Activated naive CD4-positive, alpha-beta T cell treated with anti-CD3 and anti-CD28 coated beads, Interleukin-2, amount 50 U/mL, for 16 hours (primary cell): ENCODE measurements around the gene PLXDC2.

ENCODE experiments used
- DNase-seq: peaks from one replicate; pipeline ENCODE4 v3.0.0-alpha.2; 2020

Gene PLXDC2

DNA sequence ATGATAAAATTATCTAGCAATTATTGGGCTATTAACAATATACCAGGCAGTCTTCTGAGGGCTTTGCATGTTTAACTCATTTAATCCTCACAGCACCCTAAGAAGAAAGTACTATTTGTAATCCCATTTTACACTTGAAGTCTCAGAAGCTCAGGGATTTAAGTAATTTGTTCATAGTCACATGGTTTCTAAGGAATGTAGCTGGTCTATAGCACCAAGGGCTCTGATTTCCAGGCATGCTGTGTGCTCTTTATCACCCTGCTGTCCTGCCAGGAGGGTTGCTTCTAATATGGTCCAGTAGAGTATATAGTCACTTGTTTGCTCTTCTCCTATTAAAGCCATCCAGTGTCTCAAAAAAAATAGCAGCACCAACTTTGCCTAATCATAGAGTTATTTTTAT lies 417.2 kb downstream of the PLXDC2 start:
- DNase-seq: no peak

DNA sequence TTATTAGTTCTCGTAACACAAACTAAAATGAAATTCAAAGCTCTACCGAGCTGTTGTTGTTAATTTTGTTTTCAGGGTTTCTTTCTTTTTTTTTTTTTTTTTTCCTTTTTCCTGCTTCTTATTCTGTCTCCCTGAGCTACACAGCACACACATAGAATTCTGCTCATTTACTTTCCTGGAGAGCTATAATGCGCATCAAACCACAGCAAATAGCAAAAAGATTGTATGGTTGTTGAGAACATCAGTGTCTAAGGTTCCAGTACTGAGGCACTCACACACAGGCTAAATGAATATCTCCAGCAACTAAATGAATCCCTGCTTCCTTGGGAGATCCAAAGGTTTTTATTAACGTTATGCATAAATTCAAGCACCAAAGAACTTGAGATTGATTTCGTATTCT lies 418.3 kb downstream of the PLXDC2 start:
- no peak for DNase-seq

DNA sequence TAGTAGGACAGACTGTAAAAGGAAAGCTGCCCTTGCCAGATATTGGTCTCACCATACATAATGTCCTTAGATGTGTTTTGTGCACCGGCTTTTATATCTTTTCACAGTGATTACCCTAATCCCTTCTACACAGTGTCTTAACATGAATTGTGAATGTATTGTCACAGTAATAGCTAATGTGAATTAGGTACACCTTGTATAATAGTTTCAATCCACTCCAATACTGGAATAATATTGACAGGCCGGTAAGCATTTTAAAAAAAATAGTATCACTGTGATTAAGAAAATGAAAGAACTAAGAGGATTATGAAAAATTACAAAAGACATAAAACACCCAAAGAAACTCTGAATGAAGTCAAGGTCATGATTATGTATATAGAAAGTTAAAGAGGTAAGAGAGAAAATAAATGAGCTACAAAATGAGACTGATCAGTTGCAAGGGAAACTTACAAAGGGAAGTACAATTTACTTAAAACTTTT lies 420.9 kb downstream of the PLXDC2 start:
- DNase-seq: no peak

DNA sequence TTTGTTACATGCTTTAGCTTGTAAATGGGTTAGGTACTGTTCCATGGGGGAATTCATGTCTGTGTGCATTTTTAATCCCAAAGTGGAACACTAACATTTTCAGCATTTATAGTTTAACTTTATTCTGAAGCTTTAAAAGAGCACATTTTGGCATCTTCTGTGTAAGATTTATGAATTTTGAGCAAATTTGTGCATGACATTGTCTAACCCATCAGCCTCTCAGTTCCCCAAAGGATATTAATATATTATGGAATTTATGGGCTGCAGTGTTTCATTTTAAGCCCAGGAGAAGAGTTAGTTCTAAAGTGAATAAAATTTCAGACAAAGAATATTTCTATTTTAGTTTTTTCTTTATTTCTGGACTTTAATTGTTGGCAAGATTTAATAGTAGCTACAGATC lies 421.4 kb downstream of the PLXDC2 start:
- no peak for DNase-seq

GRCh38 chr10:20240643-20241042 lies 424.4 kb downstream of the PLXDC2 start:
- DNase-seq: no peak

GRCh38 chr10:20247454-20247853 lies 431.2 kb downstream of the PLXDC2 start:
- no peak for DNase-seq

- DNase-seq: no peak
Observed at GRCh38 chr10:20247891-20248708, 431.9 kb downstream of the PLXDC2 start.

DNA sequence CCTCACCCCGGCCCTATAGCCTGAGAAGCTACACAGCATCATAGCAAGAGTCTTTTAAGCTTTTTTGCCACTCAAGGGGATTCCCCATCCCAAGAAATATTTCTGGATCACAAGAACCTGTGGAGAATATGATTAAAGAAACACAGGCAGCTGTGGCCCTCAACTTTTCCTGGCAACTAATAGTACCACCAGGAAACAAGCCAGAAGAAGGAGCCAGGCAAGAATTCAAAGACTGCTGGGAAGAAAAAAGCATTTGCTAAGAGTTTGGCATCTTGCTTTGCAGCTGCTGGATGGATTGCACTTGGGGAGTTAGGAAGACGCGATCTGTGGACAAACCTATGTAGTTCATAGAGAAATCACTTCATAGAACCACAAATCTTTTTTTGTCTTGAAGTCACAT lies 437.8 kb downstream of the PLXDC2 start:
- no peak for DNase-seq

DNA sequence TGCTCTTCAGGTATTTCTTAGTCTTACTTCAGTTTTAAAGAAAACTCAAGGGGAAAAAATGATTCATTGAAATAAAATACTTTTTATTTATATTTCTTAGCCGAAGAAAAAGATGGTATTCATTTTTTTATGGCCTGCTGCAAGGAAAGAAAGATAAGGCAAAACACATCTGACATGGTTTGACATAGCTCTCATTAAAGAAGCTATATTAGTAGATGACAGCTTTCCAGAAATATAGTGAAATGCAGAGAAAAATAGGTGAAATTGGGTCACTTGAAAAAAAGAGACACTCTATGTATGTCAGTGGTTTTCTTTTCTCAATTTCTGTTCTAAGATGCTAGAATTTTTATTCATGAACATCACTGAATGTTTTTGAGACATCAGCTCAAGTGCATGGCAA lies 438.3 kb downstream of the PLXDC2 start:
- DNase-seq: no peak

DNA sequence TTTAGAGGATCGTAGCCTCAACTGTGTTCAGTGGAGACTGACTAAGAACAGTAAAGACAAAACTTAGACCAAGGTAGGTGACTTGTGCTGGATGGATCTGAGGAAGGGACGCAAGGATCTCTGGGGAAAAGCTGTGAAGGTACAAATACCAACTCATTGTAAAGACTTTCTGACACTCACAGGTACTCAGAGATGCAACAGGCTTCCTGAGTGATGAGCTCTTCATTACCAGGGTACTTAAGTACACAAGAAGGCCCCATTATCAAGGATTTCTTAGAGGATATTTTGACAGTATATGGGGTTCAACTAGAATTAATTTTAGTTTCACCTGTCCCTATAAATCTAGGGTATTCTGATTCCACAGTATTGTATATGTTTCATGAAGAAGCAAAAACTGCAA lies 440.7 kb downstream of the PLXDC2 start:
- no peak for DNase-seq

DNA sequence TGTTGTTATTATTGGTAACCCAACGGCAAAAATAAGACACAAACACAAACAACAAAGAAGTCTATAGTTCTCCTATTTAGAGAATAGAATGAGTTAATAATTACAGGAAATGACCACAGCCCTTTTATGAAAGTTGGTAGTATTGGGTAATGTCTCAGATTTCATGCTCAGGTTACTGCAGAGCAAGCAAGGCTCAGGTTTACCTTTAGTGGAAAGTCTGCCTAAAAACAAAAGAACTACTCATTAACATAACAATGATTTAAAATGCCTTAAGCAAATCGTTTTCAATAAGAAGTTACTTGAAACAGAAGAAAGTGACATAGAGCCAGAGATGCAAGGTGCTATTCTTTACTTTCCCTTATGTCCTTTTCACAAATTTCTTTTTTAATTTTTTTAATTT lies 441.2 kb downstream of the PLXDC2 start:
- DNase-seq: no peak

GRCh38 chr10:20265146-20265545 lies 448.9 kb downstream of the PLXDC2 start:
- no peak for DNase-seq

DNA sequence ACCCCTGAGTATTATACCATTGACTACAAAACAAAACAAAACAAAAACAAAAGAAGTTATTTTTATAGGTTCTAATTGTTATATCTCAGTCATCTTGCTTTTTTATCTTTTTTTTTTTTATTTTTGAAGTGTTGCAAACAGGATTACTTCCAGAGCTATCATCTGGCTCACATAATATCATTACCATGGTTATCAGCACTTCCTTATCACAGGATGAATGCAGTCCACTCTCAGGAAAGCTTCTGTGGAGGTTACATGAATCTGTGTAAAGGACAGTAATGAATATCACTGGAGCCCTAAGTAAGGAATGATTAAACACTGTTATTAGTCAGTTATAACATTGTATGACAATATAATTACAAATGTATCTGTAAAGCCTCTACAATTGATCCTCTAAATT lies 451.5 kb downstream of the PLXDC2 start:
- no peak for DNase-seq

DNA sequence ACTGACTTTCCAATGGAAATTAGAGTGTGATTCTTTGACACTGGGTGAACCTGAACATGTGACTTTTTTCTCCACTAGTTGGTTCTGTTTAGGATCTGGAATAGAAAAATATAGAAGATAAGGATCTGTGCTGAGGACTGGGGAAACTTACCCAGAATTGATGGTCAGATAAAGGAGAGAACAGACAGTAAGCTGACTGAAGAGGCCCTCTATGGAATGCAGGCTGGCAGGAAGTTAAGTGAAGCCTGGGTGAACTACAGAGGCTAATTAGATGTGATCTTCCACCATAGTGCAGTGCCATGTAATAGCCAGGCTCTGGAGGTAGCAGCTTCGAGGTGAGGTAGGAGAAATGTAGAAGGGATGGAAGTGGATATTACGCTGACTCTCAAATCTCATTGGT lies 455.3 kb downstream of the PLXDC2 start:
- no peak for DNase-seq

GRCh38 chr10:20272608-20273007 lies 456.4 kb downstream of the PLXDC2 start:
- no peak for DNase-seq

GRCh38 chr10:20274571-20274970 lies 458.3 kb downstream of the PLXDC2 start:
- DNase-seq: no peak

DNA sequence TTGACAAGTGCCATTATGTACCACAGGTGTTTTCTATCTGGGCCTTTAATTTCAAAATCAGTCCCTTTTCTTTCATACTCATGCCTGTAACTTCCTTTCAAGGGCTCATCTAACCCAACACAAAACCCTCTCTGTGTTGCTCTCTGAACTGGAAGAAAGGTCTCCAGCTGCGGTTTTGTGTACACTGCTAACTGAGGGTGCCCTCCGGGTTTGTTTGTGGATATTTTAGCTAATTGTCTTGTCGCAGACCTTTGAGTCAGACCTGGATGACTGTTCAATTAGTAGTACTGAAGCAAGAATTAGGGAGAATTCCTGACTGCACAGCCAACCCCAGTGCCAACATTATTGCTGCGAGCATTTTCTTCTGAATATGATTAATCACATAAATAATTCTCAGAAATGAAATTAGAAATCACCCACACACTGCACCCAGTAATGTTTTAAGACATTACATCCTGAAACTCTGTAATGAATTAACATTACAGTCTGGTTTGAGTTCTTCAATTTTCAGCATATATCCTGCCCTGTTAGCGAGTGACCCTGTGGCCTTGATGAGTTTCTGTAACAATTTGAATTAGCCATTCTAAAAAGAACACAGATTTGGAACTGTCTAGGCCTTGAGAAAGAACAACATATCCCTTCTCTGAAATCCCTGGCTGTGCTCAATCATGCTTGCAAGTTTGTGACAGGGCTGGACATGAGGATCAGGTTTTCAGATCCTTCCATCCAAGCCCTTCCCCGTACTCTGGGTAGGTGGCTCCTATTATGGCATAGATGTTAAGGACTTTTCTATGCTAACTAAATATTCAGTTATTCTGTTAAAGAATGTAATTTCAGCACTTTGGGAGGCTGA lies 460.1 kb downstream of the PLXDC2 start:
- no peak for DNase-seq

GRCh38 chr10:20277820-20278219 lies 461.6 kb downstream of the PLXDC2 start:
- no peak for DNase-seq

- DNase-seq: no peak
Observed at GRCh38 chr10:20281579-20281978, 465.3 kb downstream of the PLXDC2 start.

- DNase-seq: no peak
Observed at GRCh38 chr10:20287586-20287985, 471.4 kb downstream of the PLXDC2 start.

- DNase-seq: no peak
Observed at GRCh38 chr10:20288060-20288459, 471.8 kb downstream of the PLXDC2 start.

DNA sequence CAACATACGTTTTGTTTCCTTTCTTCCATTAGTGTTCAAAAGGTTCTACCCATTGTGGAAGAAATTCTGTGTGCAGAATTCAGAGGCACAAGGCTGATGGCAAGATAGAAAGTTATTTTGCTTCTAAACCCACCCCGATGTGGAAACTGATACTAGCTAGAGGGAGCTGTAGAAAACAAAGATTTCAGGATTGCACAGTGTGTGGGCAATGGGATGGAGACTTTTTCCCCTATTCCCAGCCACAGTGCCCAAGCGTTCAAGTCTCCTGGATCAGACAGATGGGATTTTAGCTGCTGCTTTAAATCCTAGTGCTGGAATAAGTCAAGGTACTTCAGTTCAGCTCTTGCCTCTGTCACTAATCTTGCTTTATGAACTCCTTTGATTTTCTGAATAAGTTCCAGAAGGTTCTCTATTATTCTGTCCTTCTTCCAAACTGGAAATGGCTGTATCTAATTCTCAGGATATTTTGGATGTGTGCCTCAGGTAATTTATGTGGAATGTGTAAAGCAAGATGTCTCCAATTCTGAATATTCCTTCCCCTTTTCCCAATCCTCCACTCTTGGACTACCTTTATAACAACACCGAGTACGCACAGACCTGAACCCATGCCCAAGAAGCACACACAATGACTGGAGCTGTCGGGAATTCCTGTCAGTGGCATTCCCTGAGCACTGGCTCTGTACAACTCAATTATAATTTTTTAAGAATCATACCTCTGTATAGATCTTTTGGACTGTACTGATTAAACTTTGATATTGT lies 473.0 kb downstream of the PLXDC2 start:
- no peak for DNase-seq

GRCh38 chr10:20298417-20298816 lies 482.2 kb downstream of the PLXDC2 start:
- no peak for DNase-seq
